Tibial nerve (tissue), 4 donors: ENCODE measurements around the gene SKA3.

Source experiments
- CTCF ChIP-seq, 5 experiments: fragments of 200-600 bp in 3 of 5; fragments of 450-650 bp in 2 of 5; sonication (generic) in 3 of 5; IDR thresholded peaks; one replicate each; pipeline ENCODE4 v1.5.1; 2016 to 2019; ENCODE audit warnings: antibody characterized with exemption in 5 of 5, mild to moderate bottlenecking in 3 of 5, moderate library complexity in 2 of 5
- EP300 ChIP-seq, 2 donors: sonication (generic); formaldehyde crosslinking; IDR thresholded peaks; one replicate each; pipeline ENCODE4 v1.6.1; 2017; ENCODE audit warnings: antibody characterized with exemption in 2 of 2, mild to moderate bottlenecking in 1 of 2

GRCh38 chr13:21124852-21125251 is 51.5 kb downstream of the SKA3 start:
- TF ChIP-seq CTCF (IDR thresholded peaks at IDR 0.05) (no peak), EP300 (IDR thresholded peaks at IDR 0.05) (no peak)
